Stimulated activated CD4-positive, alpha-beta T cell treated with anti-CD3 and anti-CD28 coated beads, Interleukin-15, amount 100 ng/mL, for 1 hour (primary cell): ENCODE data around the gene RPL22.

Source experiments
- DNase-seq, 2 donors: peaks; one replicate each; pipeline ENCODE4 v3.0.0-alpha.2; 2020; ENCODE audit warnings: low read depth in 1 of 2, low spot score in 1 of 2

Gene RPL22

DNA sequence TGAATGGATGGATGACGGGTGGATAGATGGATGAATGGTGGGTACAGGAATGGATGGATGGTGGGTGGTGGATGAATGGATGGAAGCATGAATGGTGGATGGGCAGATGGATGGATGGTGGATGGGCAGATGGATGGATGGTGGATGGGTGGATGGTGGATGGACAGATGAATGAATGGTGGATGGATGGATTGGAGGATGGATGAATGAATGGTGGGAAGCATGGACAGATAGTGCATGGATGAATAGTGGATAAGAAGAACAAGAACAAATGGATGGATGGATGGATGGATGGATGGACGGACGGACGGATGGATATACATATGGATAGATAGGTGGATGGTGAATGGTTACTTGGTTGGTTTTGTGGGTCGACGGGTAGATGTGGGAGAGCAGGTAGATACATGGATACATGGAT is 24.0 kb downstream of the RPL22 start:
- DNase-seq = no peak

DNA sequence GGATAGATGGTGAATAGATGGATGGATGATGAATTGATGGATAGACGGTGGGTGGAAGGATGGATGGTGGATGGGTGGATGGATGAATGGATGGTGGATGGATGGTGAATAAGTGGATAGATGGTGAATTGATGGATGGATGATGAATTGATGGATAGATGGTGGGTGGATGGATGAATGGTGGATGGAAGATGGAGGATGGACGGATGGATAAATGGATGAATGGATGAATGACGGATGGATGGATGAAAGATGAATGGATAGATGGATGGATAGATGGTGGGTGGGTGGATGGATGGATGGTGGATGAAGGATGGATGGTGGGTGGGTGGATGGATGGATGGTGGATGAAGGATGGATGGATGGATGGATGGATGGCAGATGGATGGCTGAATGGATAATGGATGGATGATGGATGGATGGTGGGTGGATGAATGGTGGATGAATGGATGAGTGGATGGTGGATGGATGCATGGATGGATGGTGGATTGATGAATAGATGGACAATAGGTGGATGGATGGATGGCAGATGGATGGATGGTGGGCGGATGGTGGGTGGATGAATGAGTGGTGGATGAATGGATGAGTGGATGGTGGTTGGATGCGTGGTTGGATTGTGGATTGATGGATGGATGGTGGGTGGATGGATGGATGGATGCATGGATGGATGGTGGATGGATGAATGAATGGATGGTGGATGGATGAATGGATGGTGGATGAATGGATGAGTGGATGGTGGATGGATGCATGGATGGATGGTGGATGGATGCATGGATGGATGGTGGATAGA is 24.6 kb downstream of the RPL22 start:
- DNase-seq = no peak

DNA sequence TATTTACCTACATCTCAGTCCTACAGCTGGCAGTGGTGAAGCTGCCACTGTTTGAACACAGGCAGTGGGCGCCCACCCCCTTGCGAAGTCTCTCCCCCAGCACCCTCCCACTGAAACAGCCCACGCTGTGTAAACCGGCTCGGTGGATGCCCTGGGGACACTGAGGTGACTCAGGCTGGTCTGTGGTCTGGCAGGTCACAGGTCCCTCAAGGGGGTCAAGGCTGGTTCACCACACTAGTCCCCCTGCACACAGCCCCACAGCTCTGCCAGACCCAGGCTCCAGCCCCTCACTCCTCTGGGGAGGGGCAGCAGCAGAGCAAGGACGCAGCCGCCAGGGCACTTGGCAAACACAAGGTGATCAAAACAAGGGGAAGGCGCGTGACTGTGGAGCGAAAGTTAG is 26.8 kb downstream of the RPL22 start:
- no peak for DNase-seq

DNA sequence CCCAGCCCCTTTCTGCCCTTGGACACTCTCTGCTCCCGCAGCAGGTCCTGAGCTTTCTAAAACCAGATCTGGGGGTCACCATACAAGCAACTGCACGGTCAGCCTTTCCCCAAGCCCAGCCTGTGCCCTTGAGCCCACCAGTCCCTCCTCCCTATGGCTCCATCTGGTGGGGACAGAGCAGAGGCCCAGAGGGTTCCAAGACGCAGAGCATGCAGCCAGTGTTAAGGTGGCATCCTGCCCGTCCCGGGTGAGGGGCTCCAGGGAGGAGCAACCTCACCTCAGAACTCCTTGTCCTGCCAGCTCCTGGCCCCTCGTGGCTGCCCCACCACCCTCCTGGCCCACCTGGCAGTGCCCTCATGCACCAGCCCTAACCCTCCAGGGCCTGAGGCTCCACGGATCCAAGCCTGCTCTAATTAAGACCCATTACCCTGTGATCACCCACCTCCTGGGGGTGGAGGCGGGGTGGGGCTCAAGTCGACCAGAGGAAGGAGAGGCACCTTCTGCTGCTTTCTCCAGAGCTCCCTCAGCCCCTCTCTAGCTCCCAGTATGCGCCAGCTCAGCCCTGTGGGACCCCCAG is 27.8 kb downstream of the RPL22 start:
- no peak for DNase-seq

DNA sequence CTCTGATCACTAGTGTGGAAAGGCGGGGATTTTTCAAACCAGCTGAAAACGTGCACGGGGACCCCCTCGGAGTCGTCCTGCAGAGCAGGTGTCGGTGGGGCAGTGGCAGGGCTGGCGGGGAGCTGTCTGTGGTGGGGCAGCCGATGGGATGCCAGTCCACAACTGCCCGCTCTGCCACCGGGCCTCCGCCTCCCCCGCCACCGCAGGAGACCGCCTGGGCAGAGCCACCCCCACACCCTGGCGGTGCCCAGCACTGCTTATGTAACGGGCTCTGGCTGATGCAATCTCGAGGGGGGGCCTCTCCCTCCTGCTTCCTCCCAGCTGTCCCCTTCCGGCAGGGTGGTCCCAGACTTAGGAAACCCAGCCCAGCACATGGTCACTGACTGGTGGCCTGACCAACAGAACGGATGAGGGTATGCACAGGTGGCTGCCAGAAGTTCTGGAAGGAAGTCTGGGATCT is 28.6 kb downstream of the RPL22 start:
- DNase-seq = no peak

DNA sequence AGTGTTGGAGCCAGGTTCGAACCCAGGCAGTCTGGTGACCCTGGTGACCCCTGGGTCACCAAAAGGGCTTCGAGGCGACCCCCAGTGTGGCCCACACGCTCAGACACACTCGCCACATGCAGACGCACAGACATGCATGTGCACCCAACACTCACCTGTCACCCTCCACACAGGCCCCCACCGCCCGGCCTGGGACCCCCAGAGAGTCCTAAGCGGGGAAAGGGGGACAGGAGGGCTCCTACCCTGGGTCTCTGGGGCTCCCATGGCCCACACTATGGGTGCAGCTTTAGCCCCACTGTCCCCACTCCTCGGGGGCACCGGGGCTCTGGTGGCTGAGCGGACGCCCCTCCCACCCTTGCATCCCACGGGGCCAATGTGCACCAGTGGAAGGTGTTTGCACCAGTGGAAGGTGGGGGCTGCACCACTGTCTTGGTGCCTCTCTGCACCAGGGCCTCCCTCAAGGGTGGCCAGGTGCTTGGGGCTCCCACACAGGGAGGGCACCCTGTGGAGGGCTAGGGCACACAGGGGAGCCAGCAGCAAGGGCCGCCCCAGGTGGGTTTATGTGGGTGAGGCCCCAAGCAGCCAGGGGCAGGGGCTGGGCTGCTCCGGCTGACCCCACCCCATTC is 29.2 kb downstream of the RPL22 start:
- DNase-seq = no peak

DNA sequence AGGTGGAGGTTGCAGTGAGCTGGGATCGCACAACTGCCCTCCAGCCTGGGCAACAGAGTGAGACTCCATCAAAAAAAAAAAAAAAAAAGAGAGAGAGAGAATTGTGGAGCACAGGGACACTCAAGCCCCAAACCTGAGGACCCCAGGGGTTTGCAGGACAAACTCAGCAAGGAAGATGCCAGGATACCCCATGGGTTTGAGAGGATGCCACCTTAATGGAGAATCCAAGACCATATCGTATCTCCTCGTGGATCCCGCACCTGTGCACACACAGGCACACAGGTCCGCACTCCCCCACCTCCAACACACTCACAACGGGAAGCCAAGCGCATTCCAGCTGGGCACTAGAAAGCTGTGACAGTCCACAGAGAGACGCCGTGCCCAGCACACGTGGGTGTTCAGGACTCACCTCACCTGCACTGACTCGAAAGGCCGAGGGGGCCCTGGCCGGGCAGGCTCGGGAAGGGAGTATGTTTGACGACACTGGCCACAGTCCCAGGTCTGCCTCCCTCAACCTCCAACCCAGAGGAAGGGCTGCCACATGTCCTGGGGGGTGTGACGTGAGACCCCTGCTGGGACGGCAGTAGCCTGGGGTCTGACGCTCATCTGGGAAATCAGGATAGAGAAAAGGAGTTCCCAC is 30.3 kb downstream of the RPL22 start:
- no peak for DNase-seq

DNA sequence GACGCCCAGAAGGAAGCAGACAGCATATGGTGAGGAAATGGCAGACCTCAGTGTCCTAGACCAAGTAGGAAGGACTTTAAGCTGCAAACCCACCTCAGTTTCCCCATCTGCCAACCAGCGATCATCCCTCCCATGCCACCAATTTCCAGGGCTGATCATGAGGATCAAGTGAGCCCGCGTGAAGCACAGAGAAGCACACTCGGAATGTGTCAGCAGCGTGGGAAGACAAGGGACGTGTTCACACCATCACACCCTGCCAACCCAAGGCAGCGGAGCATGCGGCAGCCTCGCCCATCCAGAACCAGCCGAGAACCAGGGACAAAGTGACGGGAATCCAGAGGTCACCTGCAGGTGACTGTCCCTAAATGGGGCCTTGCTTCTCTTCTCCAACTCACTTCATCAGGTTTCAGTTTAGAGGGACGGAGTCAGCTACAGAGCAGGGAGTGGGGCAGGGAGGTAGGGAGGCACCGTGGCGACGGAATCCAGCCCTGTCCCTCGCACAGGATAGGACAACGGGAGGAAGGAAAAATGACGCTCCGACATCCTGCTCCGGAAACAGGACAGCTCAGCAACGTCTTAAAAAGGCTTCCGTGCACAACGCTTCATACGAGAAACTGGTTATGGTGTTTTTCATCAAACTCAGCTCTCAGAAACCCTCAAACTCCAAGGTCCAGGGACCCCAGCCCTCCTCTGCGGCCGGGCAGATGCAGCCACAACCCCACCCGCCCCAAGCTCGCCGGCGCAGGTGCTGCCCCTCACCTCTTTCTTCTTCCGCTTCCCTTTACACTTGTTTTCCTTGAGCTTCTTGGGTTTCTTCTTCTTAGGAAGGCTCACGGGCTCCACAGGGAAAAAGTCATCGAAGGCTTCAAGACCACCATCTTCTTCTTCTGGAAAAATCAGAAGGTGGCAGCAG is 31.7 kb downstream of the RPL22 start:
- DNase-seq = no peak

DNA sequence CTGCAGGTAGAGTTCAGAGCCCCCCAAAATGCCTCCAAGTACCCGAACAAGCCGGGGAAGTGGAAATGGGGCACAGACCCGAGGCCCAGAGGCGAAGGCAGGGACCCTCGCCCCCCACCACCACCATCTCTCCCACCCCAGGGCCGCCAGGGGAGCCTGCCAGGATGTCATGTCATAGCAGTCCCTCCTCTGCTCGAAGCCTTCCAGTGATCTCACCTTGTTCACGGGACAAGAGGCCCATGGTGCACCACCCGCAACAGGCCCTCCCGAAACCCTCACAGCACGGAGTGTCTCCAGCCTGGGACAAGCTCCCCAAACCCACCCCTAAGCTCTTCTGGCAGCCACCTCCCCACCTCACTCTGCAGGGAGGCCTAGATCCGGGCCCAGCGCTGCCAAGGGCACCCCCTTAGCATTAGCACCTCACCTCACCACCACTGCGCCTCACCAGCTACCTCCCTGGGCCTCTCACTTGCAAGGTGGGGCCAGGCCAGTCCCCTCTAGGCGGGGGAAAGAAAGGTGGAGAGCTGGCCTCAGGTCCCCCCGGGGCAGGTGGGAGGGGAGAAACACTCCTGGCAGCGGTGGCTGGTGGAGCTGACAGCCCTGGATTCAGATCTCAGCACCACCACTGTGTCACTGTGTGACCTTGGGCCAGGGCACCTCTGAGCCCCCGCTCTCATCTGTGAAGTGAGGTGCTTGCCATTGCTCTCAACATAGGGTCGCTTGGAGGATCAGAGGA is 32.6 kb downstream of the RPL22 start:
- DNase-seq = no peak

DNA sequence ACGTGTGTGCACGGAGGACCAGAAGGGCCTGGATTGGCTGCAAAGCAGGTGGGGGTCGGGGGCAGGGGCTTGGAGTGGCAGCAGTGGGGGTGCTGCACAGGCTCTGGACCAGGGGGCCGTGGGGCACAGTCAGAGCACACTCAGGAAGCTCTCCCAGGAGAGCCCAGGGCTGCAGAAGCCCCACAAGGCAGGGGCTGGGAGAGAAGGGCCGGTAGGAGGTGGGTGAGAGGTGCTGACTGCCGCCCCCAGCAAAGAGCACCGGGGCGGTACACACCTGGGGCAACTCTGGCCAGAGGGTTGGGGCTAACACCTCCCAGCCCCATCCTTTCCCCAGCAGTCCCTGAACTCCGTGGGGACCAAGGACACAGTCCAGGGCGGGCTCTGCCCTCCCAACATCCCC is 33.2 kb downstream of the RPL22 start:
- DNase-seq = no peak

DNA sequence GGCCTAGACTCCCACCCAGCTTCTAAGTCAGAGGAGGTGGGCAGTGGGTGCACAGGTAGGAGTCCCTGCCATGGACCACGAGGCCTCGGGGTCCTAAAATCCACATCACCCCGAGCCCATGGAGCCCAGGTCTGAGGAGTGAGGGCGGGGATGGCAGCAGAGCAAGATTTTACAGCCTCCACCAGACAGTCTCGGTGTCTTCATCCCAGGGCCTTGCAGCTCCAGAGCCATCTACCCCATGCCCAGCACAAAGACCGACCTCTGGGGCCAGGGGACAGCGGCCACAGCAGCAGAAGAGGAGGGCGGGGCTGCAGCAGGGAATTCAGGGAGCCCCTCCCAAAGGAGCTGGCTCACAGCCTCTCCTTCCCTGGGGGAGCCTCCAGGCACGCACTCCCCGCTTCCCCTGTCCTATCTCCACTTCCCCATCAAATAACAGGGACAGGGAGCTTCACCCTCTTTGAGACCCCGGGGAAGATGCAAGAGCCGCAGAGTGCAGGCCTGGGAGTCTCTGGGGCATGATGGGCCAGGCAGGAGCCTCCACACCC is 33.9 kb downstream of the RPL22 start:
- no peak for DNase-seq

DNA sequence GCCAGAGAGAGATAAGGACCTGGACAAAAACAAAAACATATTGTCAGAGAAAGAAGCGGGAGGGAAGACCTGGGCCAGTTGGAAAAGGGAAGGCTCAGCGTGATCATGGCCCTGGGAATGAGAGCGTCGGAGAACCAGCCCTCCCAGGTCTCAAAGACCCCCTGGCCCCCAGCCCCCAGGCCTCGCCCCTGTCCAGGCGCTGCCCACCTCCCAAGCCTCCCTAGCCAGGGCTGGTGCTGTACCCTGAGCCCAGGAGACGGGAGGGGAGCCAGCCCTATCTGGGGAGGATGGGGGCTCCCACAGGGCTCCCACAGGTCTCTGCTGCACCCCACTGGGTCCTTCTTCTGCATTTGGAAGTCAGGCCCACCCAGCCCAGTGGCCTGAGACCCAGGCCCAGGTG is 34.4 kb downstream of the RPL22 start:
- DNase-seq = no peak

DNA sequence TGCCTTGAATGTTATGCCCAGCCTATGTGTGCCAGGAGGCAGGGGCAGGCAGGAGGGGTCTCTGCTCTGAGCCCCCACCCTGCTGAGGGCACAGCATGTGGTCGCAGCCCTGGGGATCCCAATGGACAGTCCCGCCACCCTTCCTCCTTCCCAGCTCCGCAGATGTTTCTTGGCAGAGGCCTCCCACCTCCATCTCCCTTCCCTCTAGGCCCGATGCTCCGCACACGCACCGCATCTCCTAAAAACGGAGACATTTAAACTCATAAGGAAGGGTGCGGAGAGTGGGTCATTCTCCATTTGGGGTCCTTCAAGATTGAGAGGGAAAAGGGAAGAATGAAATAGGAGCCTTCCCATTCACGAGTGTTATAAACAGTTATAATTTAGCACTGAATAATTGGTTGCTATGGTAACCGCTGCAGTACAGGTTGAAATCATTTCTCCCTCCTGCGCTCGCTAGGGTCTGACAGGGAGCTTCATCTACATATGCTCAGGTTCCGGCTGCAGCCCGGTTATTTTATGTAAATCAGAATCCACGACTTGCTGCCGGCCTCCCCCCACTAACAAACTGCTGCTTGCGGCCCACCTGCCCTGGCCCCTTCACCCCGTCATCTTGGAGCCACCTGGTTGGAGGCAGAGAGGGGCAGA is 35.3 kb downstream of the RPL22 start:
- no peak for DNase-seq

DNA sequence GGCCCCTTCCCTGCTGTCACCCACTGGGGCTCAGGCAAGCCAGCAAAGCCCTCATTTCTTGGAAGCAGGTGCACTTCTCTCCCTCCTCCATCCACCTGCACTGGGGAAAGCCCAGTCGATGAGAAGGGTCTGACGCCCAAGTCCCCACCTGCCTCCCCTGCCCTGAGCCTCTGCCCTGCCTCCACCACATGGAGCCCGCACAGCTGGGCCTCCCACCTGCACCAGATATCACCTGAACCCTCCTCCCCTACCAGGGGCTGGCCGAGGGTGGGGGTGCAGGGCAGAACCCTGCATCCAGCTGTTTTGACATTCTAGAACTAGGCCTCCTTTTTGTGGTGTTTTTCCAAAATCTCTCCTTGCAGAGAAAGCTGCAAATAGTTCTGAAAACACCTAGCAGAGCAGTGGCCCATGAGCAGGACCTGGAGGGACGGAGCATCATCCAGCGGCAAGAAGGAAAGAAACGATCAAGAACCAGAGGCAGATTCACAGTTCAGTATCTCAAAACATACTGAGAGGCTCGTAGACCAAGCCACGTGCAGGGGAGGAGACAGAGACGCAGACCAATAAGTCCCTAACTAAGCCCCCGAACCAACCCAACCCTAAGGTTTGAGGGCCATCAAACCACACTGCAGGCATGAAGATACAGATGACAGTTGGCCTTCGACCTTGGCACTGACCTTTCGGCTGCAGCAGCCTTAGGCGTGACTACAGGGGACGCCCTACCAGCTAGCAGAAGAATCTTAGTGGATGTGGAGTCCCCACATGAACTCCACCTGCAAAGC is 36.0 kb downstream of the RPL22 start:
- DNase-seq = no peak

DNA sequence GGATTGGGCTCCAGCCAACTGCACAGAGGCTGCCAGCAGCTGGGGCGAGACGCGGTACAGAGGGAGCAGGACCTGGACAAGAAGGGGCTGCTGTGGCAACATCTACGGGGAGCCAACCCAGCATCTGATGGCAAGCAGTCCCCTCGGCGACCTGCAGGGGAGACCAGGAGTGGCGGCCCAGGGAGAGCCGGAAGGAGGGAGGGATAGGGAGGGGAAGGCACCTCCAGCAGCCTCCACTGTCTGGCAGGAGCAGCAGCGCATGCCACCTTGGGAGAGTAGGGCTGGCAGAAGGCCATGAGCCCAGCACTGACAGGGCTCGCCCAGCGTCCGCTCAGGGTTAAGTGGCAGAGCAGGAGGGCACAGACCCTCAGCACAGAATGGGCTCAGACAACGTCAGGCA is 36.6 kb downstream of the RPL22 start:
- no peak for DNase-seq

DNA sequence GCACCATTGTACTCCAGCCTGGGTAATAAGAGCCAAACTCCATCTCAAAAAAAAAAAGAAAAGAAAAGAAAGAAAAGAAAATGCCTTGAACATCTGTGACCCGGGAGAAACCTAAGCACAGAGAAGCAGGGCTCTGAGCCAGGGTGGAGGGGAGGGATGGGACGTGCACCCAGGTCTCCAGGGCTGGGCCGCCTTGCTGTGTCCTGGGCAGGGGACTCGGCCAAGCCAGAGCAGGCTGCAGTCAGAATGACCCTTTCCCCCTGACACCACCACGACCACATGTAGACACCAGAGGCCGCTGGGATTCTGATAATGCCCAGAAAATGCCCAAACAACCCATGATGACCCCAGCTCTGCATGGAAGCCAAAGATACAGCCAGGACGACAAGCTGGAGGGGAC is 37.1 kb downstream of the RPL22 start:
- DNase-seq = no peak

DNA sequence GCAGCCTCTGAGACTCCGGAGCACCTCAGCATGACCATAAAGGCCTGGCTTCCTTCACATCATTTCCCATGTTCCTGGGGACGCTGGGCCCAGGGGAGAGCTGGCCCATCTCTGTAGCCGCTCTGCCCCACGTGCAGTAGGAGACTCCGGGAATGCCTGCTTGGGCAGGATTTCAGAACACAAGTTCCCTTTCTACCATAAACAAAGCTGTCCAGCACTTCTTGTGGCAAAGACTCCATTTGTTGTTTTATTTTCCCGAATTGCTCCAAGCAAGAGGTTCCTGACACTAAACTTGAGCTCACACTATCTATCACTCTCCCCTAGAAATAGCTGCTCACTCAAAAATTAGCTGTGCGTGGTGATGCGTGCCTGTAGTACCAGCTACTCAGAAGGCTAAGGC is 41.2 kb downstream of the RPL22 start:
- no peak for DNase-seq

DNA sequence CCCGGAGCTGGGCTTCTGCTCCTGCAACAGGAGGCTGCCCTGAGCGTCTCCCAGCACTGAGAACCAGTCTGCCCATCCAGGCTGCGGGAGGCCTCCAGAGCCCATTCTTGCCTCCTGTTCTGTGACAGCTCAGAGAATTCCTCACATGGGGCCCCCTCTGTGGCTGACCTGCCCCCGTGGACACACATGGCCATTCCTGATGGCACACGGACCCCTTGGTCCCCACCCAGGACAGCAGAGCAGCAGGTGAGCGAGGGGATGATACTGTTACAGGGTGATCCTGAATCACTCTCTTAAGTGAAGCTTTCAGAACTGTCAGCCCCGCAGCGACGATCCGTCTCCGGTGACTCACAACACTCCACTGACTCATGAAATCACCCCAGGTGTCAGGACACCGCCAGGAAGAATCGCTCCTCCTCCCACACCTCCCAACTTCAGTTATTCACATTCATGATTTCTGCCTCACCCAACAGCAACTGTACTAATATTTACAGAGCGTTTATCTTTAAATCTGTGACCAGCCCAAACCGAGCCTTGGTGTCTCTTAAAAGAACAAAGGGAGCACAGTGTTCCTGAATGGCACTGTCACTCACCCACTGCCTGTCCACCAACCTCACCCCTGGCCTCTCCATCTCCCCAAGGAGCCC is 41.7 kb downstream of the RPL22 start:
- DNase-seq = no peak
